GM10266 (cell line): ENCODE measurements around the gene EPB41L2.

Experiments
- DNase-seq: peaks from one replicate; pipeline ENCODE4 v3.0.0; 2012; ENCODE audit errors: extremely low spot score
- CTCF ChIP-seq: IDR thresholded peaks from 2 replicates; pipeline ENCODE4 v1.5.1; 2012; ENCODE audit warnings: mild to moderate bottlenecking, low read depth; ENCODE audit not compliant: control insufficient read depth, insufficient read depth; ENCODE audit errors: missing control alignments

EPB41L2 gene

GRCh38 chr6:131000544-131000943 lies 62.5 kb downstream of the EPB41L2 start:
- no peak for DNase-seq
- TF ChIP-seq CTCF: no peak

GRCh38 chr6:130997061-130997753 lies 65.8 kb downstream of the EPB41L2 start:
- no peak for TF ChIP-seq CTCF
- DNase-seq: no peak

- no peak for TF ChIP-seq CTCF
- DNase-seq: no peak
Observed at GRCh38 chr6:130996635-130997034, 66.4 kb downstream of the EPB41L2 start.

GRCh38 chr6:130995783-130996447 lies 67.1 kb downstream of the EPB41L2 start:
- no peak for DNase-seq
- no peak for TF ChIP-seq CTCF

GRCh38 chr6:130994319-130995097 lies 68.5 kb downstream of the EPB41L2 start:
- no peak for TF ChIP-seq CTCF

GRCh38 chr6:130993292-130993765 lies 69.7 kb downstream of the EPB41L2 start:
- no peak for DNase-seq
- no peak for TF ChIP-seq CTCF

More at GRCh38 chr6:130994319-130995097, 68.5 kb downstream of the EPB41L2 start:
- DNase-seq: no peak
